ENCODE results near the gene MVK.

DNA sequence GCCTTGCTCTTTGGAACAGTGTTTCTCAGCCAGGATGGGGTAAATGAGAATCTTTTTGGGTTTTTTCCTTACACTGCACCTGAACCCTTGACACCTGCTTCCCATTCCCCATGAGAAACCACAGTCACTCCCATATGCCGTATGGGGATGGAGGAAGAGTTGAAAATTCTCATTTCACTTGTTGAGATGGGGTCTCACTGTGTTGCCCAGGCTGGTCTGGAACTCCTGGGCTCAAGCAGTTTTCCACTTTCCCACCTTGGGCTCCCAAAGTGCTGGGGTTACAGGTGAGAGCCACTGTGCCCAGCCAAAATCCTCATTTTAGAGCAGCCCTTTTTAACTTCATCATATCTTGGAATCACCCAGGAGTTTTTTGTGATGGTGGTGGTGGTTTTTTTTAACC is 3.7 kb downstream of the MVK start:
- TF ChIP-seq EZH2phosphoT487 (IDR thresholded peaks at IDR 0.05; ENCODE audit: borderline replicate concordance, low read depth): no peak
- no peak for TF ChIP-seq TAF1 (IDR thresholded peaks at IDR 0.05; ENCODE audit: borderline replicate concordance, low read depth, low read length)
